K562 (cell line): ENCODE measurements around the gene MEGF11. TPM values are rescaled to one million over a fixed set of nuclear protein-coding genes. Genes with fewer than 3 reads are reported as not detected.

Experiments
- ATAC-seq: fragments of 200-7000 bp; cut with Tn5 transposase; 3 replicates; pipeline ENCODE4 v1.9.1; 2020; ENCODE audit warnings: moderate library complexity
- BruUV-seq: library from RNA; stranded (reverse); fragments of 400-500 nt; replicated peaks from 2 replicates; lab custom pipeline; 2021; lab: Mats Ljungman, UMichigan
- CTCF ChIA-PET: fragments of 300-600 bp; formaldehyde crosslinking; extraction: SDS; loops from one replicate; lab custom pipeline; 2021; ENCODE audit warnings: low intra/inter-chr PET ratio; lab: Yijun Ruan, JAX
- POLR2A ChIA-PET: fragments of 300-600, 350-650 bp; sonication (Branson Sonifier 250); formaldehyde crosslinking; extraction: SDS; loops from one replicate; lab custom pipeline; 2021; ENCODE audit warnings: antibody characterized with exemption, inconsistent platforms; lab: Yijun Ruan, JAX
- DNase-seq, 4 experiments: peaks; one replicate each; pipeline versions ENCODE4 v3.0.0 to v3.0.0-alpha.2; 2011 to 2018; ENCODE audit warnings: low spot score in 3 of 4, mixed read lengths in 3 of 4; ENCODE audit errors: extremely low read depth in 1 of 4
- FAIRE-seq: peaks from 2 replicates; lab custom pipeline; 2011; peaks lifted over from hg19 to GRCh38; lab: Jason Lieb, UNC
- H2AFZ ChIP-seq: 2 replicates; pipeline ENCODE4 v1.6.0; 2011; ENCODE audit warnings: low read depth, low read length, control low read depth, inconsistent platforms
- H3K27ac ChIP-seq: fragments of 200-600 bp; 3 replicates; pipeline ENCODE4 v1.8.0; 2011; ENCODE audit warnings: low read depth, mild to moderate bottlenecking, control low read depth, inconsistent platforms, low read length, moderate library complexity, mixed read lengths; ENCODE audit errors: extremely low read depth
- H3K27me3 ChIP-seq, 2 experiments: fragments of 300-600 bp in 1 of 2; 2 replicates in 1 of 2; 3 replicates in 1 of 2; pipeline versions ENCODE4 v1.6.0 to v1.8.0; 2011; ENCODE audit warnings: inconsistent platforms in 2 of 2, low read length in 2 of 2, mild to moderate bottlenecking in 1 of 2, mixed read lengths in 1 of 2, moderate library complexity in 1 of 2; ENCODE audit not compliant: control insufficient read depth in 2 of 2, insufficient read depth in 2 of 2
- H3K36me3 ChIP-seq: fragments of 300-600 bp; 3 replicates; pipeline ENCODE4 v1.8.0; 2011; ENCODE audit warnings: mild to moderate bottlenecking, low read length, inconsistent platforms; ENCODE audit not compliant: control insufficient read depth, insufficient read depth
- H3K4me1 ChIP-seq, 2 experiments: fragments of 200-600 bp in 1 of 2; replicated peaks in 1 of 2; 2 replicates in 1 of 2; 3 replicates in 1 of 2; pipeline versions ENCODE4 v1.5.1 to v1.8.0; 2011; ENCODE audit warnings: inconsistent platforms in 2 of 2, low read length in 2 of 2, mild to moderate bottlenecking in 1 of 2, mixed read lengths in 1 of 2, moderate library complexity in 1 of 2; ENCODE audit not compliant: control insufficient read depth in 2 of 2, insufficient read depth in 2 of 2
- H3K4me2 ChIP-seq: 2 replicates; pipeline ENCODE4 v1.6.1; 2011; ENCODE audit warnings: low read length, control low read depth, inconsistent platforms, mixed read lengths; ENCODE audit not compliant: insufficient read depth
- H3K4me3 ChIP-seq: fragments of 200-600 bp; sonication (generic), shearing (Covaris generic); 2 replicates; pipeline ENCODE4 v1.5.1; 2016; ENCODE audit warnings: control low read depth, inconsistent platforms
- H3K79me2 ChIP-seq: fragments of 200-600 bp; 3 replicates; pipeline ENCODE4 v1.8.0; 2011; ENCODE audit warnings: low read length, inconsistent platforms; ENCODE audit not compliant: control insufficient read depth, insufficient read depth
- H3K9ac ChIP-seq, 2 experiments: 2 replicates each; pipeline versions ENCODE4 v1.6.0 to v1.6.1; 2011; ENCODE audit warnings: low read depth in 2 of 2, low read length in 2 of 2, control low read depth in 1 of 2, inconsistent platforms in 1 of 2, mild to moderate bottlenecking in 1 of 2, mixed read lengths in 1 of 2; ENCODE audit not compliant: insufficient read depth in 1 of 2
- H3K9me1 ChIP-seq: one replicate; pipeline ENCODE4 v1.6.0; 2011; ENCODE audit warnings: inconsistent platforms, mild to moderate bottlenecking, low read length, moderate library complexity; ENCODE audit not compliant: control insufficient read depth, insufficient read depth
- H3K9me3 ChIP-seq: replicated peaks from 2 replicates; pipeline ENCODE4 v1.5.1; 2011; ENCODE audit warnings: low read depth, low read length, inconsistent platforms; ENCODE audit not compliant: control insufficient read depth, insufficient read depth
- H4K20me1 ChIP-seq: replicated peaks from 2 replicates; pipeline ENCODE4 v1.6.1; 2011; ENCODE audit warnings: low read length, inconsistent platforms, mixed read lengths; ENCODE audit not compliant: control insufficient read depth, insufficient read depth
- ATF3 ChIP-seq, 2 experiments: fragments of 450-650 bp in 1 of 2; sonication (generic) in 1 of 2; formaldehyde crosslinking in 1 of 2; IDR thresholded peaks in 1 of 2; conservative IDR thresholded peaks in 1 of 2; 2 replicates each; pipeline versions ENCODE4 v1.6.1 to v1.8.1; 2016 to 2023; ENCODE audit warnings: mild to moderate bottlenecking in 2 of 2, moderate library complexity in 2 of 2, inconsistent platforms in 1 of 2, missing genetic modification reagents in 1 of 2
- CBX1 ChIP-seq: sonication (generic); IDR thresholded peaks from 2 replicates; pipeline ENCODE4 v1.6.1; 2016; ENCODE audit warnings: antibody characterized with exemption, low read depth, mild to moderate bottlenecking
- CHAMP1 ChIP-seq: fragments of 450-650 bp; IDR thresholded peaks from 2 replicates; pipeline ENCODE4 v1.6.1; 2016; ENCODE audit warnings: mild to moderate bottlenecking
- ESRRA ChIP-seq: fragments of 450-650 bp; IDR thresholded peaks from 2 replicates; pipeline ENCODE4 v1.6.1; 2014; ENCODE audit warnings: low read depth, mild to moderate bottlenecking, moderate library complexity, borderline replicate concordance
- POLR2A ChIP-seq: fragments of 450-650 bp; conservative IDR thresholded peaks from 2 replicates; pipeline ENCODE4 v1.6.1; 2016
- POLR3G ChIP-seq: IDR thresholded peaks from 2 replicates; pipeline ENCODE4 v1.6.1; 2011; ENCODE audit not compliant: insufficient read length, insufficient replicate concordance; ENCODE audit errors: extremely low read depth
- PREB ChIP-seq: sonication (generic); formaldehyde crosslinking; IDR thresholded peaks from 2 replicates; pipeline ENCODE4 v1.8.1; 2023; ENCODE audit warnings: mild to moderate bottlenecking, missing genetic modification reagents
- PTRF ChIP-seq: fragments of 450-650 bp; IDR thresholded peaks from 2 replicates; pipeline ENCODE4 v1.6.1; 2016; ENCODE audit warnings: mild to moderate bottlenecking, missing genetic modification characterization, missing compliant biosample characterization
- SMAD3 ChIP-seq: fragments of 450-650 bp; formaldehyde crosslinking; conservative IDR thresholded peaks from 2 replicates; pipeline ENCODE4 v1.4.0; 2020; ENCODE audit warnings: mild to moderate bottlenecking
- TGIF2 ChIP-seq: sonication (generic); formaldehyde crosslinking; IDR thresholded peaks from 2 replicates; pipeline ENCODE4 v1.8.1; 2022; ENCODE audit warnings: mild to moderate bottlenecking, missing genetic modification reagents, moderate library complexity
- U2AF2 ChIP-seq: fragments of 200-400 bp; formaldehyde crosslinking; optimal IDR thresholded peaks from 2 replicates; pipeline ENCODE3; 2017; ENCODE audit warnings: low read depth, mild to moderate bottlenecking, low read length
- ZC3H4 ChIP-seq: sonication (generic); formaldehyde crosslinking; IDR thresholded peaks from 2 replicates; pipeline ENCODE4 v1.9.0; 2021; ENCODE audit warnings: missing genetic modification reagents, borderline replicate concordance
- ZFP36 ChIP-seq: fragments of 150-350 bp; IDR thresholded peaks from 2 replicates; pipeline ENCODE4 v1.6.1; 2018; ENCODE audit warnings: low read length, low read depth; ENCODE audit not compliant: partially characterized antibody
- ZNF121 ChIP-seq: sonication (generic); formaldehyde crosslinking; conservative IDR thresholded peaks from 2 replicates; pipeline ENCODE4 v1.8.0; 2022; ENCODE audit warnings: missing genetic modification reagents
- ZNF668 ChIP-seq: fragments of 250-450 bp; sonication (Bioruptor Pico); IDR thresholded peaks from 2 replicates; pipeline ENCODE4 v1.8.0; 2022; ENCODE audit warnings: mild to moderate bottlenecking, inconsistent platforms
- WGBS: fragments of 100-300 bp; shearing (Covaris generic); methylation state at CpG from one replicate; pipeline ENCODE4 v1.1.6; 2016; ENCODE audit warnings: low coverage, mixed read lengths; ENCODE audit not compliant: insufficient coverage; ENCODE audit errors: missing lambda C conversion rate; 5-methylcytosine and 5-hydroxymethylcytosine counted together
- in situ Hi-C: fragments of 300-500 bp; cut with MboI; formaldehyde crosslinking; loops from 4 replicates; pipeline ENCODE4 v1.15.0; 2018; ENCODE audit warnings: inconsistent platforms, mixed read lengths
- intact Hi-C: fragments of 100-400 bp; cut with micrococcal nuclease; formaldehyde crosslinking; loops from 2 replicates; pipeline ENCODE4 v1.14.2; 2022
- polyA plus RNA-seq, 8 experiments: library from polyadenylated mRNA; depleted of rRNA in 4 of 8; stranded (reverse) in 5 of 8; unstranded in 3 of 8; fragments of >200 nt; fragmentation: Nextera tagmentation in 2 of 8; fragmentation: Illumina TruSeq in 1 of 8; extraction: Ambion mirVana in 2 of 8; extraction: Trizol in 1 of 8; gene quantifications; 2 replicates each; pipeline versions ENCODE4 v1.2.1 to v1.2.3, GENCODE V29; 2011 to 2014; ENCODE audit warnings: inconsistent platforms in 1 of 8, missing spikeins in 1 of 8
- total RNA-seq, 7 experiments: library from RNA; depleted of rRNA in 6 of 7; stranded (reverse); fragments of >200 nt in 6 of 7; fragmentation: Illumina TruSeq in 2 of 7; extraction: Trizol in 2 of 7; gene quantifications; 2 replicates each; pipeline versions ENCODE4 v1.2.1 to v1.2.3, GENCODE V29; 2011 to 2021; ENCODE audit warnings: low replicate concordance in 1 of 7

MEGF11 gene
- total and polyA plus RNA-seq, 9 of the 15 experiments (the other 6 are each of a cell fraction or from before 2014, with no cell fraction given) = 0.06 to 0.23 (median 0.20) TPM; not detected in 6

GRCh38 chr15:66110864-66111263, 142.7 kb downstream of the MEGF11 start:
- H3K9ac ChIP-seq = no peak overlapping the region
- no peak for TF ChIP-seq PREB (CRISPR knock-in tag)
- TF ChIP-seq CHAMP1 = no peak
- TF ChIP-seq CBX1 = no peak
- TF ChIP-seq PTRF (tag) = no peak
- no peak for TF ChIP-seq POLR3G
- no peak for TF ChIP-seq POLR2A
- TF ChIP-seq ZNF121 (CRISPR knock-in tag) = no peak
- TF ChIP-seq SMAD3 (CRISPR knock-in tag) = no peak
- TF ChIP-seq U2AF2 = no peak
- no peak for TF ChIP-seq ATF3 (IDR thresholded peaks at IDR 0.05)
- no peak for TF ChIP-seq ATF3 (CRISPR knock-in tag; conservative IDR thresholded peaks at IDR 0.05)
- no peak for TF ChIP-seq TGIF2 (CRISPR knock-in tag)
- TF ChIP-seq ESRRA = no peak
- TF ChIP-seq ZC3H4 (CRISPR knock-in tag) = no peak
- no peak for TF ChIP-seq ZFP36
- TF ChIP-seq ZNF668 (CRISPR knock-in tag) = no peak
- WGBS = 0% methylated on average over 4 of the region's 4 CpGs
- no peak overlapping the region for H3K27ac ChIP-seq
- intact Hi-C loops (no loop called here), in situ Hi-C loops (no loop called here)
- ATAC-seq = no peak
- H3K9me1 ChIP-seq = no peaks in the 10 kb centered on the region
- CTCF ChIA-PET = no interaction called here
- no peak overlapping the region for H3K4me2 ChIP-seq
- peaks cover 11% of the 10 kb centered on the region for H4K20me1 ChIP-seq
- no peak overlapping the region for H3K4me3 ChIP-seq
- H3K27me3 ChIP-seq = peaks cover 45 to 77% of the 10 kb centered on the region in 2 experiments
- H3K36me3 ChIP-seq = no peaks in the 10 kb centered on the region
- no peaks in the 10 kb centered on the region for H3K9me3 ChIP-seq
- no TSS peak for BruUV-seq
- POLR2A ChIA-PET = interaction anchor here (0.6 kb wide), 1 partner anchor 13 kb away, joined by 4 read pairs; no protein-coding TSS in a partner anchor
- H2AFZ ChIP-seq = no peak overlapping the region
- no peak for DNase-seq
- H3K4me1 ChIP-seq = no peaks in the 10 kb centered on the region
- no peaks in the 10 kb centered on the region for H3K79me2 ChIP-seq
- FAIRE-seq = no peak
